ENCODE results near the gene NWD2.

DNA sequence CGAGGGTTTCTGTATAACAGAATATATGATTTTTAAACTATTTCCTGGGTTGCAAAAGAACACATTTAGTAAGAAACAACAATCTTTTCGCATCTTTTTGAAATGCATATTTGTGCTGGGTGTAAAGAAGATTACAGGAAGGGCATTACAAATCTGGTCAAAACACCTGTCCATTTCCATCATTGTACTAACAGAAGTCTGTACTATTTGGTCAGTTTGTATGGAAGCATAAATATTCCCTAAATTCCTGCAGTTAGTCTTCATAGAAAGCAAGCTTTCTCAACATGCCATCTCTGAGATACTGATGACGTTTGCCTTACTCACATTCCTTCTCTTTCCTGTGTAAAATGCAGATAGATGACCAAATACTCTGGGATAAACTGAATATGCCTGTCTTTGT lies 203.3 kb downstream of the NWD2 start:
- TF ChIP-seq, protein P1, sequence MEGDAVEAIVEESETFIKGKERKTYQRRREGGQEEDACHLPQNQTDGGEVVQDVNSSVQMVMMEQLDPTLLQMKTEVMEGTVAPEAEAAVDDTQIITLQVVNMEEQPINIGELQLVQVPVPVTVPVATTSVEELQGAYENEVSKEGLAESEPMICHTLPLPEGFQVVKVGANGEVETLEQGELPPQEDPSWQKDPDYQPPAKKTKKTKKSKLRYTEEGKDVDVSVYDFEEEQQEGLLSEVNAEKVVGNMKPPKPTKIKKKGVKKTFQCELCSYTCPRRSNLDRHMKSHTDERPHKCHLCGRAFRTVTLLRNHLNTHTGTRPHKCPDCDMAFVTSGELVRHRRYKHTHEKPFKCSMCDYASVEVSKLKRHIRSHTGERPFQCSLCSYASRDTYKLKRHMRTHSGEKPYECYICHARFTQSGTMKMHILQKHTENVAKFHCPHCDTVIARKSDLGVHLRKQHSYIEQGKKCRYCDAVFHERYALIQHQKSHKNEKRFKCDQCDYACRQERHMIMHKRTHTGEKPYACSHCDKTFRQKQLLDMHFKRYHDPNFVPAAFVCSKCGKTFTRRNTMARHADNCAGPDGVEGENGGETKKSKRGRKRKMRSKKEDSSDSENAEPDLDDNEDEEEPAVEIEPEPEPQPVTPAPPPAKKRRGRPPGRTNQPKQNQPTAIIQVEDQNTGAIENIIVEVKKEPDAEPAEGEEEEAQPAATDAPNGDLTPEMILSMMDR (IDR thresholded peaks at IDR 0.05), result no peak
- TF ChIP-seq POLR2AphosphoS5 (IDR thresholded peaks at IDR 0.05; ENCODE audit: insufficient read depth in 1 of 2, low read depth in 1 of 2) (no peak), POLR2A (IDR thresholded peaks at IDR 0.05) (no peak)

Measured in vagina (tissue), 2 donors.